K562 (cell line): ENCODE measurements around the gene KIF5A. TPM values are rescaled to one million over a fixed set of nuclear protein-coding genes. Genes with fewer than 3 reads are reported as not detected.
A peak's percentile ranks its signal among the peaks of the same experiment; 100 is the strongest.

Experiments
- CBX1 ChIP-seq: sonication (generic); IDR thresholded peaks from 2 replicates; pipeline ENCODE4 v1.6.1; 2016; ENCODE audit warnings: antibody characterized with exemption, low read depth, mild to moderate bottlenecking
- CCNT2 ChIP-seq: IDR thresholded peaks from 2 replicates; pipeline ENCODE4 v1.6.1; 2011; ENCODE audit warnings: borderline replicate concordance, low read depth, mild to moderate bottlenecking, moderate library complexity, mixed read lengths, low read length; ENCODE audit not compliant: insufficient read length; ENCODE audit errors: extremely low read depth
- CEBPZ ChIP-seq: fragments of 150-350 bp; IDR thresholded peaks from 2 replicates; pipeline ENCODE4 v1.6.1; 2014; ENCODE audit warnings: low read depth, mild to moderate bottlenecking, low read length, borderline replicate concordance
- E2F1 ChIP-seq: sonication (generic); formaldehyde crosslinking; IDR thresholded peaks from 2 replicates; pipeline ENCODE4 v1.8.1; 2023; ENCODE audit warnings: mild to moderate bottlenecking, missing genetic modification reagents, moderate library complexity
- E2F3 ChIP-seq: fragments of 250-450 bp; sonication (Bioruptor Pico); IDR thresholded peaks from 2 replicates; pipeline ENCODE4 v1.4.0; 2020; ENCODE audit warnings: mild to moderate bottlenecking
- GATAD2A ChIP-seq: fragments of 450-650 bp; IDR thresholded peaks from 2 replicates; pipeline ENCODE4 v1.6.1; 2017
- GATAD2B ChIP-seq: fragments of 450-650 bp; IDR thresholded peaks from 2 replicates; pipeline ENCODE4 v1.6.1; 2017; ENCODE audit warnings: mild to moderate bottlenecking, borderline replicate concordance
- HEY1 ChIP-seq: fragments of 250-450 bp; sonication (Bioruptor Pico); IDR thresholded peaks from 2 replicates; pipeline ENCODE4 v1.5.0; 2020; ENCODE audit warnings: mild to moderate bottlenecking, moderate library complexity, borderline replicate concordance
- KLF1 ChIP-seq: fragments of 450-650 bp; IDR thresholded peaks from 2 replicates; pipeline ENCODE4 v1.6.1; 2016; ENCODE audit warnings: missing genetic modification characterization, missing compliant biosample characterization
- PHF8 ChIP-seq: fragments of 200-600 bp; sonication (generic); IDR thresholded peaks from 2 replicates; pipeline ENCODE4 v1.6.1; 2012; ENCODE audit warnings: mixed run types, mild to moderate bottlenecking, inconsistent platforms, low read length, moderate library complexity, borderline replicate concordance
- STAG1 ChIP-seq: sonication (generic); formaldehyde crosslinking; IDR thresholded peaks from 2 replicates; pipeline ENCODE4 v1.5.0; 2020; ENCODE audit warnings: missing genetic modification reagents, borderline replicate concordance
- TAF1 ChIP-seq: IDR thresholded peaks from 2 replicates; pipeline ENCODE4 v1.6.1; 2011; ENCODE audit warnings: mild to moderate bottlenecking, low read length, moderate library complexity; ENCODE audit not compliant: insufficient read depth, control insufficient read depth, severe bottlenecking; ENCODE audit errors: extremely low read depth
- TBP ChIP-seq: optimal IDR thresholded peaks from 2 replicates; pipeline ENCODE3; 2011; ENCODE audit warnings: low read depth, low read length, improper control_type of control experiment
- TFAM ChIP-seq: fragments of 250-450 bp; sonication (Bioruptor Pico); conservative IDR thresholded peaks from 2 replicates; pipeline ENCODE4 v1.5.0; 2021; ENCODE audit warnings: mild to moderate bottlenecking, moderate library complexity
- XRCC5 ChIP-seq: fragments of 200-400 bp; formaldehyde crosslinking; IDR thresholded peaks from 2 replicates; pipeline ENCODE4 v1.6.1; 2017; ENCODE audit warnings: low read depth, mild to moderate bottlenecking, low read length
- ZFP1 ChIP-seq: fragments of 450-650 bp; formaldehyde crosslinking; IDR thresholded peaks from 2 replicates; pipeline ENCODE4 v1.4.0; 2020; ENCODE audit warnings: mild to moderate bottlenecking, mixed read lengths
- ZKSCAN1 ChIP-seq: fragments of 150-350 bp; IDR thresholded peaks from 2 replicates; pipeline ENCODE4 v1.6.1; 2016; ENCODE audit warnings: low read depth, low read length
- ZNF133 ChIP-seq: fragments of 250-450 bp; sonication (Bioruptor Pico); IDR thresholded peaks from 2 replicates; pipeline ENCODE4 v1.4.0; 2020; ENCODE audit warnings: mild to moderate bottlenecking
- ZNF354B ChIP-seq: fragments of 250-450 bp; sonication (Bioruptor Pico); IDR thresholded peaks from 2 replicates; pipeline ENCODE4 v1.4.0; 2020
- ZNF707 ChIP-seq: fragments of 250-450 bp; sonication (Bioruptor Pico); conservative IDR thresholded peaks from 2 replicates; pipeline ENCODE4 v1.8.0; 2022; ENCODE audit warnings: inconsistent platforms, mild to moderate bottlenecking, moderate library complexity
- ZNF766 ChIP-seq: fragments of 200-800 bp; sonication (Bioruptor generic); conservative IDR thresholded peaks from 2 replicates; pipeline ENCODE4 v1.6.1; 2016; ENCODE audit warnings: missing genetic modification characterization, missing compliant biosample characterization
- polyA plus RNA-seq, 8 experiments: library from polyadenylated mRNA; depleted of rRNA in 4 of 8; stranded (reverse) in 5 of 8; unstranded in 3 of 8; fragments of >200 nt; fragmentation: Nextera tagmentation in 2 of 8; fragmentation: Illumina TruSeq in 1 of 8; extraction: Ambion mirVana in 2 of 8; extraction: Trizol in 1 of 8; gene quantifications; 2 replicates each; pipeline versions ENCODE4 v1.2.1 to v1.2.3, GENCODE V29; 2011 to 2014; ENCODE audit warnings: inconsistent platforms in 1 of 8, missing spikeins in 1 of 8
- total RNA-seq, 7 experiments: library from RNA; depleted of rRNA in 6 of 7; stranded (reverse); fragments of >200 nt in 6 of 7; fragmentation: Illumina TruSeq in 2 of 7; extraction: Trizol in 2 of 7; gene quantifications; 2 replicates each; pipeline versions ENCODE4 v1.2.1 to v1.2.3, GENCODE V29; 2011 to 2021; ENCODE audit warnings: low replicate concordance in 1 of 7
- TF ChIP-seq, protein P1 (sequence below): fragments of 200-800 bp; sonication (Bioruptor generic); IDR thresholded peaks from 2 replicates; pipeline ENCODE4 v1.6.1; 2017; ENCODE audit warnings: missing genetic modification characterization, missing compliant biosample characterization

KIF5A gene
- total and polyA plus RNA-seq, 9 of the 15 experiments (the other 6 are each of a cell fraction or from before 2014, with no cell fraction given): 3.4 to 17.7 (median 8.0) TPM

GRCh38 chr12:57632958-57633840, 83.4 kb downstream of the KIF5A start, which contains the start of gene B4GALNT1 (continued):
- no peak for TF ChIP-seq ZFP1 (CRISPR knock-in tag)
- TF ChIP-seq PHF8: peak; percentile 59; the same call in 1 of the 2 replicates
- peak; percentile 68 for TF ChIP-seq KLF1
- TF ChIP-seq XRCC5: peak; percentile 81; the same call in 1 of the 2 replicates
- TF ChIP-seq E2F3 (CRISPR knock-in tag): peak; percentile 56; the same call in 1 of the 2 replicates
- TF ChIP-seq ZKSCAN1: 0 out of 2 replicates have a peak, but pooled peaks have one; percentile 34
- no peak for TF ChIP-seq TFAM (CRISPR knock-in tag)
- TF ChIP-seq, protein P1, sequence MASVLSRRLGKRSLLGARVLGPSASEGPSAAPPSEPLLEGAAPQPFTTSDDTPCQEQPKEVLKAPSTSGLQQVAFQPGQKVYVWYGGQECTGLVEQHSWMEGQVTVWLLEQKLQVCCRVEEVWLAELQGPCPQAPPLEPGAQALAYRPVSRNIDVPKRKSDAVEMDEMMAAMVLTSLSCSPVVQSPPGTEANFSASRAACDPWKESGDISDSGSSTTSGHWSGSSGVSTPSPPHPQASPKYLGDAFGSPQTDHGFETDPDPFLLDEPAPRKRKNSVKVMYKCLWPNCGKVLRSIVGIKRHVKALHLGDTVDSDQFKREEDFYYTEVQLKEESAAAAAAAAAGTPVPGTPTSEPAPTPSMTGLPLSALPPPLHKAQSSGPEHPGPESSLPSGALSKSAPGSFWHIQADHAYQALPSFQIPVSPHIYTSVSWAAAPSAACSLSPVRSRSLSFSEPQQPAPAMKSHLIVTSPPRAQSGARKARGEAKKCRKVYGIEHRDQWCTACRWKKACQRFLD (CRISPR knock-in tag): 0 out of 2 replicates have a peak, but pooled peaks have one; percentile 33
- TF ChIP-seq CBX1: 0 out of 2 replicates have a peak, but pooled peaks have one; percentile 57
- peak; percentile 44; the same call in 1 of the 2 replicates for TF ChIP-seq GATAD2B
- no peak for TF ChIP-seq HEY1
- TF ChIP-seq STAG1: peak; percentile 36; the same call in 1 of the 2 replicates
- TF ChIP-seq E2F1 (CRISPR knock-in tag): peak; percentile 84; the same call in 1 of the 2 replicates
- peak; percentile 76 for TF ChIP-seq TAF1
- no peak for TF ChIP-seq CEBPZ
- peak; percentile 68 for TF ChIP-seq TBP
- TF ChIP-seq ZNF133 (CRISPR knock-in tag): no peak
- no peak for TF ChIP-seq ZNF707 (CRISPR knock-in tag)
- peak; percentile 79 for TF ChIP-seq CCNT2
- TF ChIP-seq GATAD2A: 0 out of 2 replicates have a peak, but pooled peaks have one; percentile 50
- no peak for TF ChIP-seq ZNF766
- no peak for TF ChIP-seq ZNF354B (CRISPR knock-in tag)
